Thoracic aorta (tissue), 2 donors: Measurements from ENCODE around the gene KIAA0232. TPM values are rescaled to one million over a fixed set of nuclear protein-coding genes. Genes with fewer than 3 reads are reported as not detected.

Source experiments
- ATAC-seq: fragments of 150-250 bp; one replicate; pipeline ENCODE4 v1.8.0; 2017; ENCODE audit warnings: low read depth; ENCODE audit not compliant: insufficient number of reproducible peaks, low FRiP score
- DNase-seq: peaks from one replicate; pipeline ENCODE4 v3.0.0-alpha.2; 2020; ENCODE audit warnings: low spot score
- H3K27ac ChIP-seq, 2 donors: fragments of 200-600 bp; sonication (generic); 1 replicate in 1 of 2; 2 replicates in 1 of 2; pipeline ENCODE4 v1.5.1; 2016; ENCODE audit warnings: mild to moderate bottlenecking in 2 of 2, moderate library complexity in 2 of 2
- H3K27me3 ChIP-seq: fragments of 200-600 bp; sonication (generic); replicated peaks from 2 replicates; pipeline ENCODE4 v1.6.0; 2016; ENCODE audit warnings: mild to moderate bottlenecking; ENCODE audit not compliant: insufficient read depth
- H3K36me3 ChIP-seq: fragments of 200-600 bp; sonication (generic); one replicate; pipeline ENCODE4 v1.5.1; 2016
- H3K4me1 ChIP-seq, 2 donors: fragments of 200-600 bp; sonication (generic); 1 replicate in 1 of 2; 2 replicates in 1 of 2; pipeline versions ENCODE4 v1.5.1 to v1.6.0; 2016; ENCODE audit warnings: low read depth in 2 of 2, mild to moderate bottlenecking in 1 of 2; ENCODE audit not compliant: control insufficient read depth in 1 of 2
- H3K4me3 ChIP-seq: fragments of 200-600 bp; sonication (generic); 2 replicates; pipeline ENCODE4 v1.5.1; 2016; ENCODE audit warnings: mild to moderate bottlenecking
- H3K9me3 ChIP-seq: fragments of 200-600 bp; sonication (generic); 2 replicates; pipeline ENCODE4 v1.5.1; 2016
- total RNA-seq, 2 donors: library from RNA; depleted of rRNA; stranded (reverse); fragments of >200 nt; gene quantifications; one replicate each; pipeline versions ENCODE4 v1.1.0 to v1.2.3, GENCODE V29; 2016
- TF ChIP-seq, protein P1 (sequence below): fragments of 200-600 bp; sonication (generic); IDR thresholded peaks from one replicate; pipeline ENCODE4 v1.5.1; 2019; ENCODE audit warnings: antibody characterized with exemption

The KIAA0232 gene
- total RNA-seq, 2 donors from 2014 or later, result 56.9 to 80.8 TPM

DNA sequence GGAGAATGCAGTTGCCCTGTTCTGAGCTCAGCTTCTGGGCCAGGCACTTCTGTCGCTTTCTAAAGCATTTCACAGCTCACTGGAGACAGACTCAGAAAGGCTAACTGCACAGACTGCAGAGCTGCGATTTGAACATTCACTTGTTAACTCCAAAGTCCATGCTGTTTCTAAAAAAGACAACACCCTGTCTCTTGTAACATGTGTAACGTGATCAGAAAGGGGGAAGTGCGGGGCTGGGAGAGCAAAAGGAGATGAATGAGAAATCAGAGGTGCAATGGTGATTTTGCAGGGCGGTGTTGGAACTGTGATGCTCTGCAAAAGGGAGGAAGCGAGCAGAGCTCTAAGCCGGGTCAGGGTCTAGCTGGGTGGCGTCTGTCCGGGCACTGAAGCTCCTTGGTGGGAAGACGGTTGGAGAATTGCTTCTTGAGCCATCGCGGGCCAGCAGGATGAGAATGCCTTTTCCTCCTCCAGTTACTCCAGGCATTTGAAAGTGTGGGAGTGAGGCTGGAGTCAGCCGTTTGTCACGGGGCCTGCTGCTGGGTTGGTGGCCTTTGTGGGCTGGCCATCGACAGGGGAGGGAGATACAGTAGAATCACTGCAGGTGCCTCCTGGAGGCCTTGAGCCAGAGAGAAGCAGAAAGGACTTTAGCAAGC, 147.4 kb downstream of the KIAA0232 start:
- no peaks in the 10 kb centered on the region for H3K9me3 ChIP-seq
- no peak overlapping the region for H3K27ac ChIP-seq
- H3K4me3 ChIP-seq, result no peak overlapping the region
- TF ChIP-seq, protein P1, sequence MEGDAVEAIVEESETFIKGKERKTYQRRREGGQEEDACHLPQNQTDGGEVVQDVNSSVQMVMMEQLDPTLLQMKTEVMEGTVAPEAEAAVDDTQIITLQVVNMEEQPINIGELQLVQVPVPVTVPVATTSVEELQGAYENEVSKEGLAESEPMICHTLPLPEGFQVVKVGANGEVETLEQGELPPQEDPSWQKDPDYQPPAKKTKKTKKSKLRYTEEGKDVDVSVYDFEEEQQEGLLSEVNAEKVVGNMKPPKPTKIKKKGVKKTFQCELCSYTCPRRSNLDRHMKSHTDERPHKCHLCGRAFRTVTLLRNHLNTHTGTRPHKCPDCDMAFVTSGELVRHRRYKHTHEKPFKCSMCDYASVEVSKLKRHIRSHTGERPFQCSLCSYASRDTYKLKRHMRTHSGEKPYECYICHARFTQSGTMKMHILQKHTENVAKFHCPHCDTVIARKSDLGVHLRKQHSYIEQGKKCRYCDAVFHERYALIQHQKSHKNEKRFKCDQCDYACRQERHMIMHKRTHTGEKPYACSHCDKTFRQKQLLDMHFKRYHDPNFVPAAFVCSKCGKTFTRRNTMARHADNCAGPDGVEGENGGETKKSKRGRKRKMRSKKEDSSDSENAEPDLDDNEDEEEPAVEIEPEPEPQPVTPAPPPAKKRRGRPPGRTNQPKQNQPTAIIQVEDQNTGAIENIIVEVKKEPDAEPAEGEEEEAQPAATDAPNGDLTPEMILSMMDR, result no peak
- ATAC-seq, result no peak
- DNase-seq, result no peak
- no peaks in the 10 kb centered on the region for H3K27me3 ChIP-seq
- H3K4me1 ChIP-seq, result peaks cover 6 to 11% of the 10 kb centered on the region in 2 donors
- H3K36me3 ChIP-seq, result peaks cover 1% of the 10 kb centered on the region

DNA sequence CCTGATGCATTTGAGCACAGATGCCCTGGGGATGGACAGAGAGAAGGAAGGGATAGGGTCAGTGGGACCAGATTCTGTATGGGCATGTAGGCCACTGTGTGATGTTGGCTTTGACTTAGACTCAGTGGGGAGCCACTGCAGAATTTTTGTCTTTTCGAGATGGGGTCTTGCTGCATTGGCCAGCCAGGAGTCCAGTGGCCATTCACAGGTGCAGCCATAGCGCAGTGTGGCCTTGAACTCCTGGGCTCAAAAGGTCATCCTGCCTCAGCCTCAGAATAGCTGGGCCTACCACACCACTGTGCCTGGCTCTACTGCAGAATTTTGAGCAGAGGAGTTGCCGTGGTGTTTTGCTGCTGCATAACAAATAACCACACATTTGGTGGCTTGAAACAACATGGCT, 149.9 kb downstream of the KIAA0232 start:
- DNase-seq (no peak), ATAC-seq (no peak)
- H3K27ac ChIP-seq, result no peak overlapping the region
- no peaks in the 10 kb centered on the region for H3K9me3 ChIP-seq
- no peak overlapping the region for H3K4me3 ChIP-seq
- no peaks in the 10 kb centered on the region for H3K36me3 ChIP-seq
- H3K4me1 ChIP-seq, result peaks cover 0 to under 1% of the 10 kb centered on the region in 2 donors
- TF ChIP-seq, protein P1, result no peak
- no peaks in the 10 kb centered on the region for H3K27me3 ChIP-seq

DNA sequence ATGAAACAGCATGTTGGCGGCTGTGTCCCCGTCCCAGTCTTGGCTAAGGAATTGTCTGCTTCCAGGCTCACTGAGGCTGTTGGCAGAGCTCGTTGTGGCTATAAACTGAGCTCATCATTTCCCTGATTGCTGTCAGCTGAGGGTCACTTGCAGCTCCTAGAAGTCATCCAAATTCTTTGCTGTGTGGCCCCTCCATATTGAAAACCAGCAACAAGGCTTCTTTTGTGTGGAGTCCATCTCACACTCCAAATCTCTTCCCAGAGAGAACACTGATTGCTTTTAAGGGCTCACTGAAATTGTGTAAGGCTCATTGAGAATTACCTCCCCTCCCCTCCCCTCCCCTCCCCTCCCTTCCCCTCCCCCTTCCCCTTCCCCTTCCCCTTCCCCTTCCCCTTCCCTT, 150.4 kb downstream of the KIAA0232 start:
- no peaks in the 10 kb centered on the region for H3K4me1 ChIP-seq
- no peak for ATAC-seq

More for the DNA sequence above, 150.4 kb downstream of the KIAA0232 start:
- Histone ChIP-seq H3K36me3 (no peaks in the 10 kb centered on the region), H3K27me3 (no peaks in the 10 kb centered on the region), H3K27ac (no peak overlapping the region), H3K9me3 (no peaks in the 10 kb centered on the region), H3K4me3 (no peak overlapping the region)
- TF ChIP-seq, protein P1, result no peak
- no peak for DNase-seq

Other genes starting within 250 kb of the KIAA0232 start
- gene MAN2B2, start 207.5 kb upstream of the KIAA0232 start, total RNA-seq, result 10 to 100 TPM; 77.1 to 94.1 TPM
- gene MRFAP1, start 142.0 kb upstream of the KIAA0232 start, total RNA-seq, result 100 to 1,000 TPM; 131 to 243 TPM
- gene S100P, start 88.8 kb upstream of the KIAA0232 start, total RNA-seq, result 1 to 10 TPM in 1 of 2 donors, not detected in 1; 1.2 TPM
- gene MRFAP1L1, start 72.9 kb upstream of the KIAA0232 start, total RNA-seq, result 10 to 100 TPM; 47.1 to 62.6 TPM
- gene BLOC1S4, start 66.6 kb upstream of the KIAA0232 start, total RNA-seq, result 10 to 100 TPM; 18.1 to 27.4 TPM
- gene TBC1D14, start 127.1 kb downstream of the KIAA0232 start, total RNA-seq, result 10 to 100 TPM; 46.7 to 49.9 TPM